Measurements from ENCODE around the gene LRPAP1.

GRCh38 chr4:3530051-3530450 lies 2.2 kb downstream of the LRPAP1 start:
- no peak for TF ChIP-seq CTCF (conservative IDR thresholded peaks at IDR 0.05 in 1 of 2, IDR thresholded peaks at IDR 0.05 in 1 of 2; ENCODE audit: low read depth in 1 of 2, low read length in 2 of 2)
- TF ChIP-seq EZH2 (IDR thresholded peaks at IDR 0.05; ENCODE audit: low read length, missing control alignments): no peak

All from fibroblast of lung (primary cell).